ENCODE data around the gene STAMBP. TPM values are rescaled to one million over a fixed set of nuclear protein-coding genes. Genes with fewer than 3 reads are reported as not detected.
"Not testable (repeated sequence)": the region's sequence is repeated elsewhere in the genome, so short reads cannot be mapped to it uniquely, and the experiment has no call there.

STAMBP gene
- polyA plus RNA-seq, 1 experiment, result 48.4 TPM

- no peak for TF ChIP-seq CTCF (IDR thresholded peaks at IDR 0.05; ENCODE audit: insufficient read depth, low read depth, low read length)
- CTCF ChIA-PET, result no interaction called here
- DNase-seq (ENCODE audit: low read depth), result no peak
- POLR2A ChIA-PET, result interaction anchor here (0.6 kb wide), 1 partner anchor 12 kb away, joined by 6 read pairs; no protein-coding TSS in a partner anchor
- peaks cover 29% of the 10 kb centered on the region for H3K27me3 ChIP-seq (ENCODE audit: control insufficient read depth, insufficient read depth, low read length)
- H3K36me3 ChIP-seq (ENCODE audit: control insufficient read depth, insufficient read depth, low read length), result no peaks in the 10 kb centered on the region
- H3K4me3 ChIP-seq (ENCODE audit: low read depth, low read length), result no peak overlapping the region
Measured at GRCh38 chr2:73897934-73898333, 69.2 kb downstream of the STAMBP start.

- DNase-seq (ENCODE audit: low read depth), result no peak
- ChIA-PET CTCF (interaction anchor here (1.1 kb wide), 1 partner anchor 12 kb away, joined by 3 read pairs; no protein-coding TSS in a partner anchor), POLR2A (no interaction called here)
- no peak for TF ChIP-seq CTCF (IDR thresholded peaks at IDR 0.05; ENCODE audit: insufficient read depth, low read depth, low read length)
- Histone ChIP-seq H3K4me3 (ENCODE audit: low read depth, low read length) (no peak overlapping the region), H3K27me3 (ENCODE audit: control insufficient read depth, insufficient read depth, low read length) (peaks cover 23% of the 10 kb centered on the region), H3K36me3 (ENCODE audit: control insufficient read depth, insufficient read depth, low read length) (no peaks in the 10 kb centered on the region)
Measured at GRCh38 chr2:73899801-73900336, 71.1 kb downstream of the STAMBP start.

GRCh38 chr2:73901143-73901542 lies 72.4 kb downstream of the STAMBP start:
- no peak overlapping the region for H3K4me3 ChIP-seq (ENCODE audit: low read depth, low read length)
- POLR2A ChIA-PET, result no interaction called here
- peaks cover 23% of the 10 kb centered on the region for H3K27me3 ChIP-seq (ENCODE audit: control insufficient read depth, insufficient read depth, low read length)
- no peak for TF ChIP-seq CTCF (IDR thresholded peaks at IDR 0.05; ENCODE audit: insufficient read depth, low read depth, low read length)
- CTCF ChIA-PET, result no interaction called here
- H3K36me3 ChIP-seq (ENCODE audit: control insufficient read depth, insufficient read depth, low read length), result no peaks in the 10 kb centered on the region
- no peak for DNase-seq (ENCODE audit: low read depth)

- Histone ChIP-seq H3K36me3 (ENCODE audit: control insufficient read depth, insufficient read depth, low read length) (no peaks in the 10 kb centered on the region), H3K27me3 (ENCODE audit: control insufficient read depth, insufficient read depth, low read length) (peaks cover 23% of the 10 kb centered on the region), H3K4me3 (ENCODE audit: low read depth, low read length) (no peak overlapping the region)
- TF ChIP-seq CTCF (IDR thresholded peaks at IDR 0.05; ENCODE audit: insufficient read depth, low read depth, low read length), result no peak
- POLR2A ChIA-PET, result no interaction called here
- no peak for DNase-seq (ENCODE audit: low read depth)
- CTCF ChIA-PET, result interaction anchor here (1.0 kb wide), 1 partner anchor 31 kb away, joined by 3 read pairs; no protein-coding TSS in a partner anchor
Measured at GRCh38 chr2:73902284-73902683, 73.5 kb downstream of the STAMBP start.

GRCh38 chr2:73903313-73903712 lies 74.6 kb downstream of the STAMBP start:
- no peak for DNase-seq (ENCODE audit: low read depth)
- no peak for TF ChIP-seq CTCF (IDR thresholded peaks at IDR 0.05; ENCODE audit: insufficient read depth, low read depth, low read length)
- ChIA-PET CTCF (interaction anchor here (1.0 kb wide), 1 partner anchor 32 kb away, joined by 3 read pairs; no protein-coding TSS in a partner anchor), POLR2A (no interaction called here)
- Histone ChIP-seq H3K4me3 (ENCODE audit: low read depth, low read length) (no peak overlapping the region), H3K36me3 (ENCODE audit: control insufficient read depth, insufficient read depth, low read length) (no peaks in the 10 kb centered on the region), H3K27me3 (ENCODE audit: control insufficient read depth, insufficient read depth, low read length) (peaks cover 18% of the 10 kb centered on the region)

- H3K4me3 ChIP-seq (ENCODE audit: low read depth, low read length); CTCF ChIA-PET; H3K36me3 ChIP-seq (ENCODE audit: control insufficient read depth, insufficient read depth, low read length); DNase-seq (ENCODE audit: low read depth); POLR2A ChIA-PET: not testable (repeated sequence)
- H3K27me3 ChIP-seq (ENCODE audit: control insufficient read depth, insufficient read depth, low read length), result peaks cover 19% of the 10 kb centered on the region
Measured at GRCh38 chr2:73903949-73904613, 75.3 kb downstream of the STAMBP start.
